ENCODE results near the gene FKBP15. TPM values are rescaled to one million over a fixed set of nuclear protein-coding genes. Genes with fewer than 3 reads are reported as not detected.
A peak's percentile ranks its signal among the peaks of the same experiment; 100 is the strongest.

The FKBP15 gene
- total RNA-seq, 1 donor from 2014 or later = 27.6 TPM

DNA sequence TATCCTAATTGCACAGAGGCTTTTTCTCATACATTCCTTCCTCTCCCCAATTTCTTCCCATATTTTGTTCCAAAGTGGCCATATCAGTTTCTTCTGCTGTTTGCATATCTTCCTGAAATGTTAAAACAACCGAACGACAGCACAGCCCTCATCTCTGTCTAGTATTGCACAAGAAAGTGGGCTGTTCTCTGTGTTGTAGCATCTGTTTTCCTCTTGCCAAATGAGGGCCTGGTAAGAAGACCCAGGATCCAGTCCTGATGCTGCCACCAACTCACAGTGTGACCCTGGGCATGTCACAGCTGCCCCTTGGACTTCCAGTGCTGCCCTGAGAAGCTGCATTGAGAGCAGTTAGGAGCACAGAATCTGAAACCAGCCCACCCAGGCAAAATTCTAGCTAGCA, 66.1 kb downstream of the FKBP15 start:
- TF ChIP-seq, protein P1, sequence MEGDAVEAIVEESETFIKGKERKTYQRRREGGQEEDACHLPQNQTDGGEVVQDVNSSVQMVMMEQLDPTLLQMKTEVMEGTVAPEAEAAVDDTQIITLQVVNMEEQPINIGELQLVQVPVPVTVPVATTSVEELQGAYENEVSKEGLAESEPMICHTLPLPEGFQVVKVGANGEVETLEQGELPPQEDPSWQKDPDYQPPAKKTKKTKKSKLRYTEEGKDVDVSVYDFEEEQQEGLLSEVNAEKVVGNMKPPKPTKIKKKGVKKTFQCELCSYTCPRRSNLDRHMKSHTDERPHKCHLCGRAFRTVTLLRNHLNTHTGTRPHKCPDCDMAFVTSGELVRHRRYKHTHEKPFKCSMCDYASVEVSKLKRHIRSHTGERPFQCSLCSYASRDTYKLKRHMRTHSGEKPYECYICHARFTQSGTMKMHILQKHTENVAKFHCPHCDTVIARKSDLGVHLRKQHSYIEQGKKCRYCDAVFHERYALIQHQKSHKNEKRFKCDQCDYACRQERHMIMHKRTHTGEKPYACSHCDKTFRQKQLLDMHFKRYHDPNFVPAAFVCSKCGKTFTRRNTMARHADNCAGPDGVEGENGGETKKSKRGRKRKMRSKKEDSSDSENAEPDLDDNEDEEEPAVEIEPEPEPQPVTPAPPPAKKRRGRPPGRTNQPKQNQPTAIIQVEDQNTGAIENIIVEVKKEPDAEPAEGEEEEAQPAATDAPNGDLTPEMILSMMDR (IDR thresholded peaks at IDR 0.05) = no peak
- H3K27me3 Mint-ChIP-seq (ENCODE audit: low read depth) = no peaks in the 10 kb centered on the region

GRCh38 chr9:113154471-113154870, 66.6 kb downstream of the FKBP15 start:
- Mint-ChIP-seq H3K27ac (ENCODE audit: unreplicated experiment) (no peak overlapping the region), H3K9me3 (ENCODE audit: low read depth) (no peaks in the 10 kb centered on the region), H3K27me3 (ENCODE audit: low read depth) (no peaks in the 10 kb centered on the region), H3K36me3 (ENCODE audit: low read depth) (peaks cover 9% of the 10 kb centered on the region), H3K4me3 (ENCODE audit: unreplicated experiment) (no peak overlapping the region), H3K4me1 (ENCODE audit: low read depth) (peaks cover 17% of the 10 kb centered on the region)
- TF ChIP-seq, protein P1 (IDR thresholded peaks at IDR 0.05) = no peak
- DNase-seq (ENCODE audit: low spot score) = no peak

More for the DNA sequence above, 66.1 kb downstream of the FKBP15 start:
- H3K27ac Mint-ChIP-seq (ENCODE audit: unreplicated experiment) = no peak overlapping the region
- H3K9me3 Mint-ChIP-seq (ENCODE audit: low read depth) = no peaks in the 10 kb centered on the region
- H3K4me1 Mint-ChIP-seq (ENCODE audit: low read depth) = peaks cover 17% of the 10 kb centered on the region
- H3K4me3 Mint-ChIP-seq (ENCODE audit: unreplicated experiment) = no peak overlapping the region
- DNase-seq (ENCODE audit: low spot score) = no peak
- peaks cover 9% of the 10 kb centered on the region for H3K36me3 Mint-ChIP-seq (ENCODE audit: low read depth)

DNA sequence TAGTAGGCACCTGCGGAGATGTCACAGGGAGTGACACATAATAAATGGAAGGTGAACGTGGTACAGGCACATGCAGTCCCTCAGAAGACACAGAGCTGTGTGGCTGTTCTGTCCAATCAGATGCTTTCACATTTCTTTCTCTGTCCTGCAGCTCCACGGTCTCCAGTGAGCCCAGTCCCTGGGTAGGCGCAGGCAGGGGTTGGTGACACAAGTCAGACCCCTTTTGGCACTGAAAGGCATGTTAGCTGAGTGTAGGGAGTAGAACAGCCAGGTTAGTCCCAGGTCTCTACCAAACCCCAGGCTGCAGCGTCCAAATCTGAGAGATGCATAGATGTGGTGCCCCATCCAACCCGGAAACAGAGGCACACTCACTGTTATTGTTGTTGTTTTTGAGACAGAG, 67.5 kb downstream of the FKBP15 start:
- no peak overlapping the region for H3K27ac Mint-ChIP-seq (ENCODE audit: unreplicated experiment)
- no peak for DNase-seq (ENCODE audit: low spot score)
- TF ChIP-seq, protein P1 (IDR thresholded peaks at IDR 0.05) = no peak
- H3K27me3 Mint-ChIP-seq (ENCODE audit: low read depth) = peaks cover 3% of the 10 kb centered on the region
- H3K4me3 Mint-ChIP-seq (ENCODE audit: unreplicated experiment) = no peak overlapping the region
- H3K9me3 Mint-ChIP-seq (ENCODE audit: low read depth) = no peaks in the 10 kb centered on the region
- H3K36me3 Mint-ChIP-seq (ENCODE audit: low read depth) = peaks cover 5% of the 10 kb centered on the region
- H3K4me1 Mint-ChIP-seq (ENCODE audit: low read depth) = peaks cover 17% of the 10 kb centered on the region

DNA sequence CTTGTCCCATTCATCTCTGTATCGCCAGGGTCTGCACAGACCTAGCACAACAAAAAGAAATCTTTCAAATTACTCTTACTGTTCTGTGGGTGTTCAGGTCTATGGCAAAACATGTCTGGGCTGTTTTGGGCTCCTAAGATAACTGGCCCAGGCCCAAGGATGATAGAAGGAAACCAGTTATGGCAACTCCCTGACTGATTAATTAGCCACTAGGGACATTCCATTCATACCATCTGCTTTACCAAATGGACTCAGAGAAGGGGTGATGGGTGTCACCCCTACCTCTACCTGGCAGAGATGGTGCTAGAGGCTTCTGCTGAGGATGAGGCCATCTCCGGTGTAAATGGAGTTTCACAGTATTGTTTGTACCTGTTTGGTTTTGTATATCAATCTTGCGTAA, 68.4 kb downstream of the FKBP15 start:
- H3K4me1 Mint-ChIP-seq (ENCODE audit: low read depth) = peaks cover 17% of the 10 kb centered on the region
- no peaks in the 10 kb centered on the region for H3K36me3 Mint-ChIP-seq (ENCODE audit: low read depth)
- peak overlapping the region; percentile 29 for H3K4me3 Mint-ChIP-seq (ENCODE audit: unreplicated experiment)
- TF ChIP-seq, protein P1 (IDR thresholded peaks at IDR 0.05) = no peak
- H3K27me3 Mint-ChIP-seq (ENCODE audit: low read depth) = peaks cover 3% of the 10 kb centered on the region
- no peak for DNase-seq (ENCODE audit: low spot score)
- no peak overlapping the region for H3K27ac Mint-ChIP-seq (ENCODE audit: unreplicated experiment)
- no peaks in the 10 kb centered on the region for H3K9me3 Mint-ChIP-seq (ENCODE audit: low read depth)

DNA sequence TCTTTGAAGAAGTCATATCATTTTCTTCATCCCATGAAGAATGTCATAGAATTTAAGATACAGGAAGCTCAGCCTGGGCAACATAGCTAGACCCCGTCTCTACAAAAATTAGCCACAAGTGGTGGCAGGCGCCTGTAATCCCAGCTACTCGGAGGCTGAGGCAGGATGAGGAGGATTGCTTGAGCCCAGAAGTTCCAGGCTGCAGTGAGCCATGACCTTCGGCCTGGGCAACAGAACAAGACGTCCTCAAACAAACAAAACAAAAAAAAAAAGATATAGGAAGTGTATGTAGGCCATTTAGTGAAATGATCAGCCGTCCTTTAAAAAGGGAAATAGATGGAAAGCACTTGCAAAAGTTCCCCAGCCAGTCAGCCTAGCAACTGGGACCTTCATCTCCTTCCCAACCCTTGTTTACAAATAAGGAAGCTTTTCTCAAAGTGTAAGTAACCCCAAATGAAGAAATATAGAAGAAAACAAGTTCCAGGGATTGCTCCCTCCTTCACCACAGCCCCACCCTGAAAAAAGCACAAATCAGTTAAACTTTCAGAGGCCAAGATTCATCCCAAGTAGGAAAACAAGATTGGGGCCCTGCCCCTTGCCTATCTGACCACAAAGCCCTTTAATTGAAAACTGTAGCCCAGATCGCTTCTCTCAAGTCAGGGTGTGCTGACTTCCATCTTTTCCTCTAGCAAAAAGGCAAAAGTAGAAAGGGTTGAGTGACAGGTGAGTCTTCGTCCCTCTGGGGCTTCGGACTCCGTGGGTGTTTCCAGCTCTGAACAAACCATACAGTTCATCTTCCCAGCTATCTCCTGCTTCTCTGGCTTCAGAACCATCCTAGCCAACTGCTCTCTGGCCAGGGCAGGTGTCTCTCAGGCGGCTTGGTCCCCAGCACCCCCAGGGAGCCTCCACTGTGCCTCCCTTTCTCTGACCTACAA, 69.1 kb downstream of the FKBP15 start:
- H3K4me1 Mint-ChIP-seq (ENCODE audit: low read depth) = peaks cover 17% of the 10 kb centered on the region
- peak overlapping the region; percentile 76 for H3K4me3 Mint-ChIP-seq (ENCODE audit: unreplicated experiment)
- no peak for DNase-seq (ENCODE audit: low spot score)
- H3K27ac Mint-ChIP-seq (ENCODE audit: unreplicated experiment) = no peak overlapping the region
- H3K9me3 Mint-ChIP-seq (ENCODE audit: low read depth) = no peaks in the 10 kb centered on the region
- TF ChIP-seq, protein P1 (IDR thresholded peaks at IDR 0.05) = no peak
- no peaks in the 10 kb centered on the region for H3K36me3 Mint-ChIP-seq (ENCODE audit: low read depth)
- H3K27me3 Mint-ChIP-seq (ENCODE audit: low read depth) = peaks cover 3% of the 10 kb centered on the region
